Activated B cell treated with CpG ODN at 0.5 μM for 24 hours (primary cell): ENCODE measurements around the gene MIB1. TPM values are rescaled to one million over a fixed set of nuclear protein-coding genes. Genes with fewer than 3 reads are reported as not detected.

ENCODE experiments used
- ATAC-seq: fragments of 200-7000 bp; cut with Tn5 transposase; one replicate; pipeline ENCODE4 v1.10.0; 2021; ENCODE audit warnings: low read depth, mild to moderate bottlenecking, moderate library complexity
- CTCF ChIA-PET: fragments of 350-600 bp; sonication (Branson Sonifier 250); formaldehyde crosslinking; loops from one replicate; lab custom pipeline; 2021; ENCODE audit warnings: antibody characterized with exemption; lab: Charles Lee
- POLR2A ChIA-PET: fragments of 350-600 bp; sonication (Branson Sonifier 250); formaldehyde crosslinking; loops from one replicate; lab custom pipeline; 2021; ENCODE audit warnings: antibody characterized with exemption; lab: Charles Lee
- DNase-seq: peaks from one replicate; pipeline ENCODE4 v3.0.0; 2022
- H3K27ac Mint-ChIP-seq: one replicate; pipeline ENCODE4 v1.8.0; 2020; ENCODE audit warnings: mixed read lengths
- H3K27me3 Mint-ChIP-seq: one replicate; pipeline ENCODE4 v1.8.0; 2021; ENCODE audit warnings: mixed read lengths
- H3K36me3 Mint-ChIP-seq: one replicate; pipeline ENCODE4 v1.8.0; 2021; ENCODE audit warnings: low read depth, mixed read lengths
- H3K4me1 Mint-ChIP-seq: one replicate; pipeline ENCODE4 v1.8.0; 2021; ENCODE audit warnings: mixed read lengths
- H3K4me3 Mint-ChIP-seq: one replicate; pipeline ENCODE4 v1.8.0; 2020; ENCODE audit warnings: mild to moderate bottlenecking, mixed read lengths
- H3K9me3 Mint-ChIP-seq: one replicate; pipeline ENCODE4 v1.8.0; 2020; ENCODE audit warnings: mixed read lengths
- intact Hi-C: fragments of 100-400 bp; cut with micrococcal nuclease; formaldehyde crosslinking; loops from one replicate; pipeline ENCODE4 v1.15.1; 2024
- total RNA-seq: library from RNA; stranded (reverse); gene quantifications from 2 replicates; pipeline ENCODE4 v1.2.3, GENCODE V29; 2022
- TF ChIP-seq, protein P1 (sequence below): fragments of 200-600 bp; IDR thresholded peaks from one replicate; pipeline ENCODE4 v1.8.0; 2022; ENCODE audit warnings: antibody characterized with exemption, mild to moderate bottlenecking

Gene MIB1
- total RNA-seq, 1 donor from 2014 or later, result 22.6 TPM

DNA sequence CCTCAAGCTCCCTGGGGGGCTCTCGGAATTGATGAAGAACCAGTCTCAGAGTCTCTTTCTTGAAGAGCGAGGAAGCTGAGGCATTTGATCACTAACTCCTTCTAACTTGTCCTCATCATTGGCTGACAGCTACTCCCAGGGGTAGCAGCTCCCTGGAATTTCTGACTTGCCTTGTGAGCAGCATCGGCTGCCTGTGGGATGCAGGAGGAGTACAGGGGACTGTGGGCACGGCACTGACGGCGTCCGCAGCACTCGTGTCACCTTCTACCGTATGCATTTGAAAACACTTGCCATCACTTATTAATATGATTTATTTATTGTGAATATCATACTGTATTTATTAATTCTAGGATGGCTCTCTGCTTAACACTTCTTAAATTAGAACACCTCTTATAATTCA is 175.0 kb downstream of the MIB1 start:
- no peak overlapping the region for H3K4me3 Mint-ChIP-seq
- ChIA-PET POLR2A (no interaction called here), CTCF (interaction anchor here (0.6 kb wide), 1 partner anchor 18 kb away, joined by 7 read pairs; no protein-coding TSS in a partner anchor)
- no peak overlapping the region for H3K27ac Mint-ChIP-seq
- H3K36me3 Mint-ChIP-seq, result peaks cover 1% of the 10 kb centered on the region
- ATAC-seq, result no peak
- TF ChIP-seq, protein P1, sequence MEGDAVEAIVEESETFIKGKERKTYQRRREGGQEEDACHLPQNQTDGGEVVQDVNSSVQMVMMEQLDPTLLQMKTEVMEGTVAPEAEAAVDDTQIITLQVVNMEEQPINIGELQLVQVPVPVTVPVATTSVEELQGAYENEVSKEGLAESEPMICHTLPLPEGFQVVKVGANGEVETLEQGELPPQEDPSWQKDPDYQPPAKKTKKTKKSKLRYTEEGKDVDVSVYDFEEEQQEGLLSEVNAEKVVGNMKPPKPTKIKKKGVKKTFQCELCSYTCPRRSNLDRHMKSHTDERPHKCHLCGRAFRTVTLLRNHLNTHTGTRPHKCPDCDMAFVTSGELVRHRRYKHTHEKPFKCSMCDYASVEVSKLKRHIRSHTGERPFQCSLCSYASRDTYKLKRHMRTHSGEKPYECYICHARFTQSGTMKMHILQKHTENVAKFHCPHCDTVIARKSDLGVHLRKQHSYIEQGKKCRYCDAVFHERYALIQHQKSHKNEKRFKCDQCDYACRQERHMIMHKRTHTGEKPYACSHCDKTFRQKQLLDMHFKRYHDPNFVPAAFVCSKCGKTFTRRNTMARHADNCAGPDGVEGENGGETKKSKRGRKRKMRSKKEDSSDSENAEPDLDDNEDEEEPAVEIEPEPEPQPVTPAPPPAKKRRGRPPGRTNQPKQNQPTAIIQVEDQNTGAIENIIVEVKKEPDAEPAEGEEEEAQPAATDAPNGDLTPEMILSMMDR, result no peak
- no peaks in the 10 kb centered on the region for H3K4me1 Mint-ChIP-seq
- H3K9me3 Mint-ChIP-seq, result peaks cover 12% of the 10 kb centered on the region
- no peak for DNase-seq
- H3K27me3 Mint-ChIP-seq, result peaks cover 7% of the 10 kb centered on the region
- intact Hi-C loops, result no loop called here

DNA sequence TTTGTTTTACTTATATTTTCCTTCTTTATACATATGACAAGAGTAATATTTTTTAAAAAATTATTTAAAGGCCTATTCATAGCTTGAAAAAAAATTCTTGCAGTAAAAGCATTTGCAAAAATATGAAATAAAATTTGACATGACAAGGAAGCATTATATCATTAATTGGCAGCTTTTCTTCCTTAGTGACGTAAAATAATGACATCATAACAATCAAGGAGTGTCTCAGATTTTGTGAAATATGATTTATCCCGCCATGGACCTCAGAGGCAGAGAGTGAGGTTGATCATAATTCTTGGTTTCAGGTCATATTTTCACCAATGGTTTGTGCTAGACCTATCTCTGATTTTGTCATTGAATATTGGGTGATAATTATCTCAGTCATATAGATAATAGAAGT is 176.0 kb downstream of the MIB1 start:
- no peak overlapping the region for H3K27ac Mint-ChIP-seq
- no peak overlapping the region for H3K4me3 Mint-ChIP-seq
- CTCF ChIA-PET, result interaction anchor here (1.8 kb wide), 1 partner anchor 12 kb away, joined by 5 read pairs; no protein-coding TSS in a partner anchor
- TF ChIP-seq, protein P1, result no peak
- ATAC-seq, result no peak
- peaks cover 1% of the 10 kb centered on the region for H3K36me3 Mint-ChIP-seq
- H3K4me1 Mint-ChIP-seq, result no peaks in the 10 kb centered on the region
- H3K27me3 Mint-ChIP-seq, result peaks cover 7% of the 10 kb centered on the region
- POLR2A ChIA-PET, result no interaction called here
- no peak for DNase-seq
- intact Hi-C loops, result no loop called here
- peaks cover 16% of the 10 kb centered on the region for H3K9me3 Mint-ChIP-seq

DNA sequence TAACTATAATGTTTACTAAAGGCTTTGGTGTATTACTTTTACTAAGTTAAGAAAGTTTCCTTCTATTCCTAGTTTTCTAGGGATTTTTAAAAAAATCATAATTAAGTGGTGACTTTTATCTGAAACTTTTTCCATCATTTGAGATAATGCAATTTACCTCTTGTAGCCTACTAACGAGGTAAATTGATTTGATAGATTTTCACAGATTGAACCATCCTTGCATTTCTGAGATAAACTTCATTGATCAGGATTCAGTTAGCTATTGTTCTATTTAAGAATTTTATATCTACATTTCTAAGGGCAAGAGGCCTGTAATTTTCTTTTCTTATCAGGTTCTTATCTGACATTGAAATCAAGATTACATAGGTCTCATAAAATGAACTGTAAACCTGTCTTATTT is 178.1 kb downstream of the MIB1 start:
- intact Hi-C loops, result no loop called here
- CTCF ChIA-PET, result no interaction called here
- ATAC-seq, result no peak
- TF ChIP-seq, protein P1, result no peak
- no peak for DNase-seq
- Mint-ChIP-seq H3K36me3 (peaks cover 1% of the 10 kb centered on the region), H3K4me1 (no peaks in the 10 kb centered on the region), H3K4me3 (no peak overlapping the region), H3K27me3 (peaks cover 7% of the 10 kb centered on the region), H3K27ac (no peak overlapping the region), H3K9me3 (peaks cover 16% of the 10 kb centered on the region)
- POLR2A ChIA-PET, result no interaction called here

Other genes starting within 250 kb of the MIB1 start
- 18.2 and 19.6 TPM in 2 replicates for gene ESCO1, start 140.1 kb upstream of the MIB1 start, total RNA-seq
- gene SNRPD1, start 128.5 kb upstream of the MIB1 start, total RNA-seq, result 58.1 and 60.8 TPM in 2 replicates
- gene ABHD3, start 36.0 kb upstream of the MIB1 start, total RNA-seq, result 22.2 and 29.5 TPM in 2 replicates